Stimulated activated CD4-positive, alpha-beta T cell treated with anti-CD3 and anti-CD28 coated beads, Interleukin-15, amount 100 ng/mL, for 48 hours (primary cell): ENCODE measurements around the gene ZNF778.

Experiments
- DNase-seq, 2 donors: peaks; one replicate each; pipeline ENCODE4 v3.0.0-alpha.2; 2020; ENCODE audit warnings: low read depth in 2 of 2

ZNF778 gene

GRCh38 chr16:89275837-89276720, 58.6 kb downstream of the ZNF778 start:
- no peak for DNase-seq

- no peak for DNase-seq
Observed at GRCh38 chr16:89277049-89277448, 59.5 kb downstream of the ZNF778 start.

- no peak for DNase-seq
Observed at GRCh38 chr16:89277641-89278341, 60.3 kb downstream of the ZNF778 start.

- DNase-seq = no peak
Observed at GRCh38 chr16:89278441-89279240, 61.1 kb downstream of the ZNF778 start.

- DNase-seq = no peak
Observed at GRCh38 chr16:89279666-89280481, 62.4 kb downstream of the ZNF778 start.

- DNase-seq = no peak
Observed at GRCh38 chr16:89280546-89281188, 63.2 kb downstream of the ZNF778 start.

GRCh38 chr16:89281189-89281577, 63.7 kb downstream of the ZNF778 start:
- no peak for DNase-seq

GRCh38 chr16:89281829-89282228, 64.3 kb downstream of the ZNF778 start:
- no peak for DNase-seq

- DNase-seq = no peak
Observed at GRCh38 chr16:89282523-89282922, 65.0 kb downstream of the ZNF778 start.

GRCh38 chr16:89283449-89283848, 65.9 kb downstream of the ZNF778 start:
- no peak for DNase-seq

GRCh38 chr16:89285381-89285780, 67.9 kb downstream of the ZNF778 start:
- DNase-seq = no peak

- DNase-seq = no peak
Observed at GRCh38 chr16:89286096-89286495, 68.6 kb downstream of the ZNF778 start.
